T-cell (primary cell): ENCODE results near the gene SLC34A3. TPM values are rescaled to one million over a fixed set of nuclear protein-coding genes. Genes with fewer than 3 reads are reported as not detected.

Source experiments
- ATAC-seq, 4 experiments: fragments of 200-7000 bp in 3 of 4; fragments of 150-1000 bp in 1 of 4; cut with Tn5 transposase; replicated peaks in 1 of 4; 1 replicate in 3 of 4; 2 replicates in 1 of 4; pipeline ENCODE4 v1.10.0; 2021; ENCODE audit warnings: moderate library complexity in 3 of 4, mild to moderate bottlenecking in 2 of 4, moderate number of reproducible peaks in 1 of 4
- CTCF ChIA-PET, 2 donors: fragments of 300-600 bp; sonication (Branson Sonifier 250); formaldehyde crosslinking; loops; one replicate each; lab custom pipeline; 2022; ENCODE audit warnings: antibody characterized with exemption in 2 of 2; lab: Charles Lee
- POLR2A ChIA-PET, 2 donors: fragments of 300-600 bp; sonication (Branson Sonifier 250); formaldehyde crosslinking; loops; one replicate each; lab custom pipeline; 2022; ENCODE audit warnings: antibody characterized with exemption in 2 of 2; lab: Charles Lee
- DNase-seq, 35 experiments: peaks; one replicate each; pipeline versions ENCODE4 v3.0.0 to v3.0.0-alpha.2; 2013 to 2023
- H3K27ac ChIP-seq: one replicate; pipeline ENCODE4 v1.5.1; 2013; ENCODE audit warnings: low read length
- H3K27me3 ChIP-seq, 2 experiments: replicated peaks in 1 of 2; 1 replicate in 1 of 2; 2 replicates in 1 of 2; pipeline versions ENCODE4 v1.6.1 to v1.7.0; 2013; ENCODE audit warnings: low read length in 1 of 2, mixed read lengths in 1 of 2; ENCODE audit not compliant: control insufficient read depth in 2 of 2, insufficient read depth in 2 of 2; ENCODE audit errors: extremely low read depth in 1 of 2
- H3K36me3 ChIP-seq, 2 donors: 1 replicate in 1 of 2; 2 replicates in 1 of 2; pipeline versions ENCODE4 v1.6.1 to v1.7.0; 2013; ENCODE audit warnings: low read length in 1 of 2; ENCODE audit not compliant: control insufficient read depth in 2 of 2, insufficient read depth in 1 of 2; ENCODE audit errors: extremely low read depth in 1 of 2
- H3K4me1 ChIP-seq, 2 experiments: 1 replicate in 1 of 2; 2 replicates in 1 of 2; pipeline versions ENCODE4 v1.6.1 to v1.7.0; 2013; ENCODE audit warnings: low read length in 2 of 2, mixed read lengths in 1 of 2; ENCODE audit not compliant: insufficient read depth in 2 of 2, control insufficient read depth in 1 of 2; ENCODE audit errors: extremely low read depth in 1 of 2
- H3K4me3 ChIP-seq, 2 donors: 1 replicate in 1 of 2; 2 replicates in 1 of 2; pipeline versions ENCODE4 v1.5.1 to v1.7.0; 2013; ENCODE audit warnings: mild to moderate bottlenecking in 2 of 2, low read length in 1 of 2, moderate library complexity in 1 of 2; ENCODE audit not compliant: control insufficient read depth in 1 of 2; ENCODE audit errors: extremely low read depth in 1 of 2
- H3K9me3 ChIP-seq: 2 replicates; pipeline ENCODE4 v1.7.0; 2013
- H3K27ac Mint-ChIP-seq, 2 donors: one replicate each; pipeline ENCODE4 v1.8.0; 2020 to 2021; ENCODE audit warnings: mild to moderate bottlenecking in 2 of 2, mixed read lengths in 2 of 2
- H3K27me3 Mint-ChIP-seq, 2 donors: one replicate each; pipeline ENCODE4 v1.8.0; 2021 to 2022; ENCODE audit warnings: mixed read lengths in 2 of 2
- H3K36me3 Mint-ChIP-seq: one replicate; pipeline ENCODE4 v1.8.0; 2021; ENCODE audit warnings: mixed read lengths
- H3K4me1 Mint-ChIP-seq, 3 donors: one replicate each; pipeline ENCODE4 v1.8.0; 2020 to 2022; ENCODE audit warnings: mixed read lengths in 3 of 3, mild to moderate bottlenecking in 1 of 3
- H3K4me3 Mint-ChIP-seq, 3 donors: one replicate each; pipeline ENCODE4 v1.8.0; 2020 to 2022; ENCODE audit warnings: mild to moderate bottlenecking in 3 of 3, mixed read lengths in 3 of 3, moderate library complexity in 3 of 3
- H3K9me3 Mint-ChIP-seq, 3 donors: one replicate each; pipeline ENCODE4 v1.8.0; 2020 to 2022; ENCODE audit warnings: mixed read lengths in 3 of 3
- WGBS: methylation state at CpG from one replicate; pipeline ENCODE4 v1.1.5; 2013; ENCODE audit warnings: missing lambda C conversion rate; ENCODE audit not compliant: insufficient coverage; 5-methylcytosine and 5-hydroxymethylcytosine counted together
- total RNA-seq, 35 experiments: library from RNA in 6 of 35; stranded (reverse) in 6 of 35; fragments of 120-200 nt in 1 of 35; gene quantifications; one replicate each; pipeline versions ENCODE4 v1.2.1 to v1.2.4 and lab custom pipeline; 2013 to 2026

SLC34A3 gene
- total RNA-seq, 5 donors from 2014 or later (not counting 1 experiment from before 2014, with no cell fraction given): not detected

DNA sequence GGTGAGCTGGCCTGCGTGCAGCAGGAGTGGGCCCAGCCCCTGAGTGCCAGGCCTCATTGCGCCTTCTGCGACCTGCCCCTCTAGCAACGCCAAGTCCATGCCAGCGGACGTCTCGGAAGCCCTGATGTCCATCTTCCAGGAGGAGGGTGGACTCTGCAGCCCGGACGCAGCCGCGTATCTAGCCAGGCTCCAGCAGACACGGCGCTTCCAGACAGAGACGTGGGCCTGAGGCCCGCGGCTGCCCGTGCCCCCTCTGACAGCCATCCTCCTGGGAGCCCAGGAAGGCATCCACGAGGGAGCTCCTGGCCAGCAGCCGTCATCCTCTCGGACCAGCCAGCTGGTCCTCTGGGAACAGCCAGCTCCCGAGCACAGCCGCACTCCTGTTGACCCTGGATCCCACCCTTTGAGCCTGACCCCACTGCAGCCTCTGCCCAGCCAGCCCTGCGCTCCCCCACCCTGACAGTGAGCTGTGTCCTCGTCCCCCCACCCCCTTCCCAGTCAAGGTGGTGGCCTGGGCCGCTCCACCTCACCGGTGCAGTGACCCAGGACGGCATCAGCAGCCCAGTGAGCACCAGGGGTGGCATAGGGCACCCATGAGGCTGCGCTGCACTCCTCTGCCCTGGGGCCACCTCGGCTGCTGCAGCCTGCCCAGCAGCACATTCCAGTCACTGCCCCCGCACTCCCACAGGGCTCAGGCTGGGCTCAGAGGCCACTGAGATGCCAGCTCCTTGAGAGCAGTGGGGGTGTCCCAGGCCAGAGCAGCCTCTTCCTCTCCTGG is 14.3 kb upstream of the SLC34A3 start:
- Histone ChIP-seq H3K27me3 (peaks cover 0 to 9% of the 10 kb centered on the region in 2 experiments), H3K36me3 (peaks cover 0 to 2% of the 10 kb centered on the region in 2 donors), H3K4me3 (no peak overlapping the region), H3K9me3 (no peaks in the 10 kb centered on the region), H3K4me1 (peaks cover 0 to under 1% of the 10 kb centered on the region in 2 experiments), H3K27ac (no peak overlapping the region)
- H3K36me3 Mint-ChIP-seq: no peaks in the 10 kb centered on the region
- WGBS: 98% methylated on average over 28 of the region's 30 CpGs
- ChIA-PET CTCF (interaction anchor here in 1 of 2 donors (0.5 kb wide), 1 partner anchor 8 kb away, joined by 6 read pairs; no protein-coding TSS in a partner anchor), POLR2A (no interaction called here)
- no peak overlapping the region for H3K27ac Mint-ChIP-seq
- DNase-seq: no peak
- H3K9me3 Mint-ChIP-seq: no peaks in the 10 kb centered on the region
- H3K4me3 Mint-ChIP-seq: no peak overlapping the region
- no peaks in the 10 kb centered on the region for H3K27me3 Mint-ChIP-seq
- no peaks in the 10 kb centered on the region for H3K4me1 Mint-ChIP-seq
- no peak for ATAC-seq

DNA sequence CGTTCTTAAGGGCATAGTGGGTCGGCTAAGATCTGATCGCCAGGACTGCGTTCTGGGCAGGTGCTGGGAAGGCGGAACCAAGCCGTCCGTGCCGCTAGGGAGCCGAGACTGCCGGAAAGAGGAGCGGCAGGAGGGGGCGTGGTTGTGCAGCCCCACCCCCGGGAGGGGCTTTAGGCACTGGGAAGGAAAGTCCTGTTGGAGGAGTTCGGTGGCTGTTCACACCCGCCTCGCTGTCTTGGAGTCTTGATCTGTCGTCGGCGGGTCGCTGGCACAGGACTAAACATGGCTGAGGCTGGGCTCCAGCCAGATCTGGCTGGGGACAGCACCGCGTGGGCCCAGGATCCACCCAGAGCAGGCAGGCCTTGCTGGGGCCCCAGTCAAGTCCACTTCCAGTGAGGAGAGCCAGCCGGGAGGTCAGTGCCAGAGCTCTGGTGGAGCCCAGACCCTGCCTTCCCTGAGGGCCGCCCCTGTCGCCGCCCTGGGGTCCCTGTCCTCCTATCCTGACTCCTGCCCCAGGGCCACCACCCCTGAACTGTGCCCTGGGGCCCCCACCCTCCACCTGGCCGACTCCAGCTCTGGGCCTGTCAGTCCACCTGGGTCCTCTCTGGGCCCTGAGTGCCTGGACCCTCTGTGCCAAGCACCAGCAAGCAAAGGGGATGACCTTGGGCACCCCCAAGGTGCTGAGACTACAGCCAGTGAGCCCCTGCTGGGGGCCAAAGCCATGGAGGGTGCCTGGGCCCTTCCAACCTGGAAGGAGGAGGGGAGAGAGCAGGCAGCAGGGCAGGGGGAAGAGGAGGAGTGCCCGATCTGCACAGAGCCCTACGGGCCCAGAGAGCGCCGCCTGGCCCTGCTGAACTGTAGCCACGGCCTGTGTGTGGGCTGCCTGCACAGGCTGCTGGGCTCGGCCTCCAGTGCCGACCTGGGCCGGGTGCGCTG is 13.2 kb upstream of the SLC34A3 start:
- CTCF ChIA-PET: no interaction called here
- no peak overlapping the region for H3K27ac Mint-ChIP-seq

DNA sequence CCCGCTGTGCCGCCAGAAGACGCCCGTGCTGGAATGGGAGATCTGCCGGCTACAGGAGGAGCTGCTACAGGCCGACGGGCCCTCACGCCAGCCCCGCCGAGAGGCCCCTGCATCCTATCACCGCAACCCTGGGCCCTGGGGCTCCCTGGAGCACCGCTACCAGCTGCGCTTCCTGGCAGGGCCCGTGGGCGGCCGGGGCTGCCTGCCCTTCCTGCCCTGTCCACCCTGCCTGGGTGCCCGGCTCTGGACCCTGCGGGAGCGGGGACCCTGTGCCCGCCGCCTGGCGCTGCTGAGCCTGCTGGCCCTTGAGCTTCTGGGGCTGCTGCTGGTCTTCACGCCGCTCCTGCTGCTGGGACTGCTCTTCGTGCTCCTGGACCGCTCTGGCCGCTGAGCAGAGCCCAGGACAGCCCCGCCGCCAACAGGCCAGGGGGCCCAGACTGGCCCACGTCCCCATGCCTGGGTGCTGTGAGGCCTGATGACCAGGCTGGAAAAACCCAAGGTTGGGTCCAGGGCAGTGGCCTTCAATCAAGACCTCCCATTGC is 12.4 kb upstream of the SLC34A3 start:
- Mint-ChIP-seq H3K27me3 (no peaks in the 10 kb centered on the region), H3K9me3 (no peaks in the 10 kb centered on the region), H3K4me1 (peaks cover 0 to 3% (median 3%) of the 10 kb centered on the region in 3 donors), H3K4me3 (no peak overlapping the region), H3K36me3 (no peaks in the 10 kb centered on the region), H3K27ac (no peak overlapping the region)
- ChIA-PET POLR2A (no interaction called here), CTCF (no interaction called here)
- Histone ChIP-seq H3K4me1 (peaks cover 2 to 15% of the 10 kb centered on the region in 2 experiments), H3K27me3 (peaks cover 0 to 11% of the 10 kb centered on the region in 2 experiments), H3K36me3 (peaks cover 0 to 2% of the 10 kb centered on the region in 2 donors), H3K4me3 (no peak overlapping the region), H3K9me3 (no peaks in the 10 kb centered on the region), H3K27ac (no peak overlapping the region)
- DNase-seq (no peak), ATAC-seq (no peak)
- WGBS: 93% methylated on average over 28 of the region's 30 CpGs

More for the DNA sequence above, 13.2 kb upstream of the SLC34A3 start:
- Mint-ChIP-seq H3K36me3 (no peaks in the 10 kb centered on the region), H3K4me1 (no peaks in the 10 kb centered on the region), H3K27me3 (no peaks in the 10 kb centered on the region), H3K9me3 (no peaks in the 10 kb centered on the region), H3K4me3 (peak overlapping the region in 1 of 3 donors; percentile 9)
- ATAC-seq: no peak
- POLR2A ChIA-PET: no interaction called here
- Histone ChIP-seq H3K27me3 (peaks cover 0 to 11% of the 10 kb centered on the region in 2 experiments), H3K27ac (no peak overlapping the region), H3K4me1 (peaks cover 0 to 8% of the 10 kb centered on the region in 2 experiments), H3K4me3 (no peak overlapping the region), H3K9me3 (no peaks in the 10 kb centered on the region), H3K36me3 (peaks cover 0 to 2% of the 10 kb centered on the region in 2 donors)
- 86% methylated on average over 32 of the region's 36 CpGs for WGBS
- DNase-seq: no peak

DNA sequence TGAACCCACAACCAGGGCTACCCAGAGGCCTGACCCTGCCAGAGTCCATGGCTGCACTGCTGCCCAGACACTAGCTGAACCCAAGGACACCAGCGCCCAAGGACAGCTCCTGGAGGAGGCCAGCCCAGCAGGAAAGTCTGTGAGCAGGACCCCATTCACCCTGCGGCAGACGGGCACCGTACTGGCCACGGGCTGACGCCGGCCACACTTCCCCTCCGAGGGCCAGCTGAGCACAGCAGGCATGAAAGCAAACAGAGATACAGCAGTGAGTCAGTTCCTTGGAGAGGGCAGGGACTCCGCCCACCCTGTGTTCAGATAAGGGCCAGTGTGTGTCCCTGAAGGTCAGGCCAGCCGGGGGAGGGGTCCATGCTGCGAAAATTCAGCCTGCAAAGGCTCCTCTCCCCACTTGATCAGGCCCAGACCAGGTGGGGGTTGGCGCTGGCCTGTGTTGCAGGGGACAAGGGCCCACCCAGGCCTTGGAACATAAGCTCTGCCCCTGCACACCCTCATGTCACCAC is 11.9 kb upstream of the SLC34A3 start:
- H3K27ac Mint-ChIP-seq: no peak overlapping the region
- H3K27me3 Mint-ChIP-seq: no peaks in the 10 kb centered on the region
- POLR2A ChIA-PET: interaction anchor here in 1 of 2 donors (0.6 kb wide), 1 partner anchor 18 kb away, joined by 5 read pairs; the partner anchor contains the start of gene TPRN
- peaks cover 2 to 20% of the 10 kb centered on the region in 2 experiments for H3K4me1 ChIP-seq
- no peak for DNase-seq
- H3K4me3 ChIP-seq: no peak overlapping the region
- H3K4me1 Mint-ChIP-seq: peaks cover 0 to 3% (median 3%) of the 10 kb centered on the region in 3 donors
- no peaks in the 10 kb centered on the region for H3K9me3 ChIP-seq
- H3K9me3 Mint-ChIP-seq: no peaks in the 10 kb centered on the region
- no peak overlapping the region for H3K27ac ChIP-seq
- H3K4me3 Mint-ChIP-seq: no peak overlapping the region
- H3K36me3 Mint-ChIP-seq: no peaks in the 10 kb centered on the region
- ATAC-seq: no peak
- CTCF ChIA-PET: interaction anchor here (0.7 kb wide), 2 partner anchors 128 to 353 kb away, joined by 5 to 14 read pairs; partner anchors contain the start of gene EDF1 (in 1 of the 2)
- H3K36me3 ChIP-seq: peaks cover 0 to 2% of the 10 kb centered on the region in 2 donors
- H3K27me3 ChIP-seq: peaks cover 0 to 11% of the 10 kb centered on the region in 2 experiments
- WGBS: 95% methylated on average over 10 of the region's 12 CpGs

DNA sequence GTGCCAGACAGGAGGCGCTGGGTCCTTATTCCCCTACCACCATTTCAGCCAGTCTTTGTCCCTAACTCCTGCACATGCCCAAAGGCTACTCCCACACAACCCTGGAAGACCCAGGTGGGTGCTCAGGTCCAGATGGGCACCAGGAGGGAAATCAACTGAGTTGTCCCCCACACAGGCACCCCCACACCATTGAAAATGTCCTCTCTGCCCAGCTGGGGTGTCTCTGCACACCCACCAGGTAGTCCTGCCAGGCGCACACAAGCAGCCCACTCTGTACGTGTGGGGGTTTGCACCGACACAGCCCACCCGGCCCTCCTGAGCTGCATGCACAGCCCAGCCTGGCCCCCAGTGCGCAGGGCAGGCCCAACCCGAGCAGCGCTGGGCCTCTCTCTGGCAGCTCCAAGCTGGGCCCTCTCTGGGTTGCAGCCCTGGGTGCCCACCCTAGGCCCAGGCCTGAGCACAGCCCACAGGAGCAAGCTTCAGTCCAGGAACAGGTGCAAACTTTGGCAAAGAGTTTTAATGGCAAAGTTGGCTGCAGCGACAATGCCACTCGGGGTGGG is 10.9 kb upstream of the SLC34A3 start:
- Histone ChIP-seq H3K27ac (no peak overlapping the region), H3K4me1 (peaks cover 2 to 28% of the 10 kb centered on the region in 2 experiments), H3K4me3 (no peak overlapping the region), H3K36me3 (peaks cover 0 to 2% of the 10 kb centered on the region in 2 donors), H3K27me3 (peaks cover 0 to 11% of the 10 kb centered on the region in 2 experiments), H3K9me3 (no peaks in the 10 kb centered on the region)
- H3K27me3 Mint-ChIP-seq: no peaks in the 10 kb centered on the region
- H3K9me3 Mint-ChIP-seq: no peaks in the 10 kb centered on the region
- 91% methylated on average over 10 of the region's 10 CpGs for WGBS
- peaks cover 0 to 5% (median 4%) of the 10 kb centered on the region in 3 donors for H3K4me1 Mint-ChIP-seq
- no peaks in the 10 kb centered on the region for H3K36me3 Mint-ChIP-seq
- H3K4me3 Mint-ChIP-seq: peak overlapping the region in 2 of 3 donors; percentile 21 to 55
- no peak for DNase-seq
- ChIA-PET POLR2A (no interaction called here), CTCF (no interaction called here)
- no peak for ATAC-seq
- H3K27ac Mint-ChIP-seq: no peak overlapping the region
